Suppressor macrophage treated with lipopolysaccharide for 4 hours (primary cell): Measurements from ENCODE around the gene SLC35A5.

ENCODE experiments used
- DNase-seq: peaks from one replicate; pipeline ENCODE4 v3.0.0-alpha.2; 2020

Gene SLC35A5

DNA sequence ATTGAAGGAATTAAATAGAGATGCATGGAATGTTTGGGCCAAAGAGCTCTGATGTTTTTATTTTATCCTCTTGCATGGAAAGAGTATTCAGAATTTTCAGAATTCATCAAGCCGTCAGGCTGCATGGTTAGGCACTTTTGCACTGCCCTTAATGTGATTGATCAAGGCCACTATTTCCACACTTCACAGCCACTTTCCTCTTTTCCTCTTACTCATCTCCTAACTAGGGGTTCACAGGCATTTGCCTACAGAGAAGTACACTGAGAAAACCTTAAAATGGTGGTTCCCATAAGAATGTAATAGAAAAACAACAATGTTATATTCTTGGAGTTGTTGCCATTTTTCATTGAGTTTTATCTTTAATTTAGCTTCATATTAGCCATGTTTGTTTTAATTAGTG, 10.9 kb downstream of the SLC35A5 start:
- peak; percentile 33 for DNase-seq

GRCh38 chr3:112579232-112579631, 17.4 kb downstream of the SLC35A5 start:
- peak; percentile 39 for DNase-seq

GRCh38 chr3:112579697-112580096, 17.9 kb downstream of the SLC35A5 start:
- no peak for DNase-seq

GRCh38 chr3:112582244-112582874, 20.5 kb downstream of the SLC35A5 start:
- DNase-seq: peak; percentile 39

- no peak for DNase-seq
Observed at GRCh38 chr3:112583105-112583504, 21.3 kb downstream of the SLC35A5 start.

- DNase-seq: no peak
Observed at GRCh38 chr3:112585782-112586181, 23.9 kb downstream of the SLC35A5 start.

DNA sequence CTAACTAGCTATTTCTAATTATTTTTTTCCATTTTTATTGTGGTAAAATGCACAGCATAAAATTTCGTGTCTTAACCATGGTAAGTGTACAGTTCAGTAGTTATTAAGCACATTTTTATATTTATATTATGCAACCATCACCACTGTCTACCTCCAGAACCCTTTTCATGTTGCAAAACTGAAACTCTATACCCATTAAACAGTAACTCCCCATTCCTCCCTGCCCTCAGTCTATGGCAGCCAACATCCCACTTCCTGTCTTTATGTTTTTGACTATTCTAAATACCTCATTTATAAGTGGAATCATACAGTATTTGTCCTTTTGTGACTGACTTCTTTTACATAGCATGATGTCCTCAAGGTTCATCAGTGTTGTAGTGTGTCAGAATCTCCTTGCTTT, 25.5 kb downstream of the SLC35A5 start:
- no peak for DNase-seq

DNA sequence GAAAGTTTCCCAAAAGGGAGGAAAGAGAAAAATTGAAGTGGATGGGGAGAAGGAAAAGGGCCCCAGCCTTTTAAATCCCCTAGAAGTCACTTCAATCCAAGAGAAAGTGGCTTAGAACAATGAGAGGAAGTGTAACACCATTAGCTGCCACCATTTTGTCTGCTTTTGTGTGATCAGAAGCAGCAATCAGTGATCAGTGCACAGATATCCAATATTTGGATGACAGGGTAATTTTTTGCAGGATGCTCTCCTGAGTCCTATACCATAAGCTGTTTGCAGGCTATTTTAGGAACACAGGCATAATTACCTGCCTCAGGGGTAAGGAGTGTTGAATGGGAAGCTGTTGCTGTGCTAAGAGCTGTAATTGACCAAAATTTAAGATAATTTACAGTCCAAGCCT, 31.4 kb downstream of the SLC35A5 start:
- no peak for DNase-seq

DNA sequence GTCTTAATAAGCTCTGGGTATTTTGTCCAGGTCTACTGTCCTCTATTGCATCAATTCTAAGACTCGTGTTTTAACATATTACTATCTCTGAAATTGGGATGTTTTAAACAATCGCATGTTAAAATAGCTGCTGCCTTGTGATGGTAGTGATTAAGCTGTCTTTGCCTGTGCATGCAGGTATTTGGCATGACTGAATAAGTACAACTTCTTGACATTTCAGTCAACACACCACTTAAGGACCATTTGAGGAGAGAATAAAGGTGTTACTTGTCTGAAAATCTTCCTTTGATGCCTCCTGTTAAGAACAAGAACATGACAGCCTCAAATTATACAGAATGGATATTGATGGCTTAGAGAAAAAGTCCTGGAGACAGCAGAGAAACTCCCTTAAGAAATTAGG, 33.0 kb downstream of the SLC35A5 start:
- DNase-seq: no peak

- no peak for DNase-seq
Observed at GRCh38 chr3:112597945-112598344, 36.1 kb downstream of the SLC35A5 start.

GRCh38 chr3:112598731-112599130, 36.9 kb downstream of the SLC35A5 start:
- no peak for DNase-seq

GRCh38 chr3:112602217-112602838, 40.5 kb downstream of the SLC35A5 start:
- DNase-seq: no peak

GRCh38 chr3:112604536-112604935, 42.7 kb downstream of the SLC35A5 start:
- DNase-seq: no peak

DNA sequence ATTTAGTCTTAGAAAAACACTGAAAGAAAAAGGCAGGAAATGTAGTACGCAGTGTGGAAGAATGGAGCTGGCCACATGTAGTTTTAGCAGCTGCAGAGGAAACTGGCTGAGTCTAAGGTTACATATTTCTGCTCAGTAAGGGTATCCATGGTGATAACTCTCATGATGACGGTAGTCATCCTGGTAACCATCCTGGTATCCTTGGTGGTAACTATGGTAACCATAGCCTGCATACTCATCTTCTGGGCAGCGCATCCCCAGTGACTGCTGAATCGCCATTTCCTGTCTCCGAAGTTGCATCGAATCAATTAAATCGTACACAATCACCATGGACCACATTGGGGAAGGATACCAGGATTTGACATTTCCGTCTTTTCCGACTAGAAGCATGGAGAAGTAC, 43.4 kb downstream of the SLC35A5 start:
- DNase-seq: no peak

- no peak for DNase-seq
Observed at GRCh38 chr3:112606098-112606497, 44.3 kb downstream of the SLC35A5 start.

DNA sequence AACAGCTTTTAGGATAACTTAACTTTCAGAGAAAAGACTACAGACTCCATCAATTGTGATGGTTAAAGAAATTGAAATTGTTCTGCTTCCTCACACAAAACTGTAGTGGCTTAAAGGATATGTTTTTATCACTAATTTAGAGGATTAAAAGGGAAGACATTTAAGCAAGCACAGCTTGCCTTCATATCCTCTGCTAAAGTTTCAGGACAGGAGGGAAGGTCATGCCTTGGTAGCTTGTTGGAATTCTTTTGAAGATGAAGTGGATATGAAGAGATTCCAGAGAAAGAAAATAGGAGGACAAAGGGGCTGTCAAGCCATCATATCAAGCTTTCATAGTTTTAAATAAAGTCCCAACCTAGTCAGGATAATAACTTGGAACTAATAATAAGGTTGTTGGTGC, 46.0 kb downstream of the SLC35A5 start:
- no peak for DNase-seq

GRCh38 chr3:112610121-112610520, 48.3 kb downstream of the SLC35A5 start:
- DNase-seq: peak; percentile 73

GRCh38 chr3:112611752-112612515, 50.1 kb downstream of the SLC35A5 start:
- peak; percentile 65 for DNase-seq

GRCh38 chr3:112615989-112616731, 54.3 kb downstream of the SLC35A5 start:
- DNase-seq: no peak

DNA sequence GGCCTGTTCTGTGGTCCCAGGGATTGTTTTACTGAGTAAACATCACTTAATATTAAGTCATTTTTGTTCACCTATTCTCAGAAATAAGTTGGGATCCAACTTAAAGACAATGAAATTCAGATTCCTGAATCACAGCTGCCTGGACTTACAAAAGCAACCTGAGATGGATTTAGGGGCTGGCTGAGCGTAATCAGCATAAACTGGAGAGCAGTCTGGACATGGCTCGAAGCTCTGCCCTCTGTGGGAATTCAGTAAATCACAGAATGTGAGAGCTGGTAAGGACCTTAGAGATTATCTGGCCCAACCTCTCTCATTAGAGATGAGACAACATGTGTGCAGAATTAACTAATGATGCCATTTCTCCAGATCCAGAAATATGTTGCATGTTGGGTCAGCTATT, 55.4 kb downstream of the SLC35A5 start:
- no peak for DNase-seq

DNA sequence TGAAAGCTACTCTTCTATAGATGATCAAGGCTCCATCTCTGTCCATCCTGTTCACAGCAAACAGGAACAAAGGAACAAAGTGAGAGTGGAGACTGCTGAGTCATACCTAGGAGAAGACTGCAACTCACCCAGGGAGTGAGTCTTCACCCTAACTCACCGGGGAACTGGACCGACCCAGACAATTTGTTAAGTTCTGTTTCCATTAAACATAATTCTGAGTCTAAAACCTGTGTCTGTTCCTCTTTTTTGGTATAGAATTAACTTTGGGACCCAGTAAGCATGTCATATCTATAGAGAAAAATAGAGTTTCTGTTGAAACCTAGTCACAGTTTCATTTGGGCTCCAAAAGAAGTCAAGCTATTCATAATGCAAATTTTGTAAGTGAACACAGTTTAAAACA, 57.5 kb downstream of the SLC35A5 start:
- DNase-seq: peak; percentile 30

- DNase-seq: no peak
Observed at GRCh38 chr3:112623213-112623612, 61.4 kb downstream of the SLC35A5 start.

DNA sequence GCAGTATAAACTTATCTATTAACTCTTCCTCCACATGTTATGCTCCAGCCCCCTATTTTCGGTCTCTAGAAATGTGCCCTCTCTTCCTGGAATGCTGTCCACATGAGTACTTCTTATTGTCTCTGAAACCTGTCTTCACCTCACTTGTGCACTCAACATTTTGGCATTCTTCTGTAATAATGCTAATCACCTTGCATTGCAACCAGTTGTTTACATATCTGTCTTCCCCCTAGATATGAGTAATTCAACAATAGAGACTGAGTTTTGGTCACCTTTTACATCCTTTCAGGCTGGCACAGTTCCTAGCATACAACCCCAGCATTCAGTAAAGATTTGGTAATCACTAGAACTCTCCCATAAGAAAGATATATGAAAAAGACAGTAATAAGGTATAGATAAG, 61.9 kb downstream of the SLC35A5 start:
- no peak for DNase-seq

DNA sequence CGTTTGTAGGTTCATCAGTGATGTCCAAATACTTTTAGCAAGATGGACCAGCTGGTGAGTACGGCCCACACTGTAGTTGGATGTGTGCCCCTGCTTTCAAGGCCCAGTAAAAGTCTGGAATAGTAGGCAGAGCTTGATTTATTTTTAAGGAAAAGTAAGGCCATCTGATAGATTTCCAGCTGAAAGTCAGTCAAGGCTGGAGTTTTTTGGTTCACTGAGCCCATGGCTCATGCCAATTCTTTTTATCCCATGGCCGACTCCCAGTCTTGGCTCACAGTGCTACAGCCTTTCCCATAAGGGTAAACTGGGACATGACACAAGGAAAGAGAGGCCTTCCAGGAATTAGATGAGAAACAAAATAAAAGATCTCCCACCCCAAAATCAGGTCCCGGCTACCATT, 65.6 kb downstream of the SLC35A5 start:
- DNase-seq: no peak
